ENCODE results near the gene ULK4. TPM values are rescaled to one million over a fixed set of nuclear protein-coding genes. Genes with fewer than 3 reads are reported as not detected.

ULK4 gene
- total and polyA plus RNA-seq, 2 of the 8 experiments (the other 6 are each of a cell fraction or from before 2014, with no cell fraction given), result 3.0 to 10.8 TPM

GRCh38 chr3:41276191-41276590 lies 685.7 kb downstream of the ULK4 start:
- Histone ChIP-seq H3K4me1 (replicated peaks in 1 of 4; ENCODE audit: control insufficient read depth in 3 of 4, insufficient read depth in 4 of 4, low read length in 3 of 4) (peaks cover 0 to 8% (median 3%) of the 10 kb centered on the region in 4 experiments; a peak in 3 of 7 replicates), H4K20me1 (replicated peaks in 1 of 2; ENCODE audit: control insufficient read depth in 1 of 2, insufficient read depth in 2 of 2, low read length in 2 of 2) (no peaks in the 10 kb centered on the region), H3K56ac (replicated peaks; ENCODE audit: insufficient read length, low read depth, low read length) (no peak overlapping the region), H3K36me3 (ENCODE audit: control insufficient read depth in 2 of 4, insufficient read depth in 4 of 4, low read length in 3 of 4) (peaks cover 0 to 5% (median 0%) of the 10 kb centered on the region in 4 experiments; a peak in 2 of 8 replicates), H3K14ac (ENCODE audit: insufficient read length) (no peak overlapping the region), H2AFZ (ENCODE audit: low read length) (no peak overlapping the region), H4K5ac (ENCODE audit: insufficient read length, low read depth, low read length) (no peak overlapping the region), H2AK5ac (ENCODE audit: low read depth, low read length) (no peak overlapping the region), H3K79me1 (ENCODE audit: low read depth, low read length) (no peaks in the 10 kb centered on the region), H2BK120ac (replicated peaks; ENCODE audit: low read depth, low read length) (no peak overlapping the region), H3K4ac (replicated peaks; ENCODE audit: insufficient read length, low read depth, low read length) (no peak overlapping the region), H2BK15ac (ENCODE audit: low read length) (no peak overlapping the region), H3K23me2 (ENCODE audit: low read depth, low read length) (no peaks in the 10 kb centered on the region), H2BK5ac (ENCODE audit: low read depth, low read length) (no peak overlapping the region), H3K9me3 (ENCODE audit: insufficient read depth in 2 of 2, low read depth in 1 of 2, low read length in 1 of 2) (peaks cover 11 to 12% of the 10 kb centered on the region in 2 experiments), H3K18ac (ENCODE audit: extremely low read depth, low read length) (no peak overlapping the region), H3K27me3 (replicated peaks in 1 of 4; ENCODE audit: control insufficient read depth in 3 of 4, extremely low read depth in 1 of 4, insufficient read depth in 3 of 4, low read length in 3 of 4) (no peaks in the 10 kb centered on the region), H4K8ac (ENCODE audit: extremely low read depth, insufficient read depth, low read length) (no peak overlapping the region), H3K4me3 (ENCODE audit: extremely low read depth in 1 of 4, insufficient read depth in 2 of 4, low read depth in 3 of 4, low read length in 4 of 4) (no peak overlapping the region), H3K4me2 (ENCODE audit: insufficient read depth in 1 of 2, low read depth in 2 of 2, low read length in 2 of 2) (no peak overlapping the region), H2BK20ac (ENCODE audit: low read length) (no peak overlapping the region), H3K27ac (ENCODE audit: low read depth, low read length) (no peak overlapping the region), H3K9ac (replicated peaks in 1 of 4; ENCODE audit: extremely low read depth in 1 of 4, low read depth in 3 of 4, low read length in 3 of 4) (no peak overlapping the region), H3K23ac (ENCODE audit: insufficient read length) (no peak overlapping the region), H4K91ac (replicated peaks; ENCODE audit: insufficient read length, low read length) (no peak overlapping the region), H2BK12ac (ENCODE audit: low read depth, low read length) (no peak overlapping the region), H3K79me2 (ENCODE audit: control insufficient read depth in 1 of 2, insufficient read depth in 2 of 2, low read length in 2 of 2) (no peaks in the 10 kb centered on the region)
- FAIRE-seq (no peak), DNase-seq (ENCODE audit: low read depth in 1 of 2, low spot score in 2 of 2) (no peak)
- 90% methylated on average over 4 of the region's 4 CpGs; no CpG with 5 or more reads in 1 of the 2 experiments for WGBS, 2 experiments (ENCODE audit: extremely low coverage in 1 of 2, insufficient coverage in 1 of 2, insufficient read length in 1 of 2, insufficient replicate concordance in 2 of 2, low coverage in 1 of 2, low lambda C conversion rate in 2 of 2, missing lambda C conversion rate in 1 of 2)
- ChIA-PET POLR2A (ENCODE audit: partially characterized antibody) (no interaction called here), CTCF (ENCODE audit: partially characterized antibody) (interaction anchor here (1.1 kb wide), 1 partner anchor 13 kb away, joined by 4 read pairs; no protein-coding TSS in a partner anchor)
- TF ChIP-seq SRF (IDR thresholded peaks at IDR 0.05; ENCODE audit: low read depth, low read length) (no peak), MAFK (IDR thresholded peaks at IDR 0.05; ENCODE audit: low read depth, low read length) (no peak), PHF8 (conservative IDR thresholded peaks at IDR 0.05; ENCODE audit: low read depth, low read length) (no peak), SIN3A (conservative IDR thresholded peaks at IDR 0.05 in 1 of 2, IDR thresholded peaks at IDR 0.05 in 1 of 2; ENCODE audit: low read depth in 1 of 2, low read length in 2 of 2) (no peak), RNF2 (IDR thresholded peaks at IDR 0.05; ENCODE audit: borderline replicate concordance, low read depth, low read length, missing control alignments, poor library complexity, severe bottlenecking) (no peak), ASH2L (IDR thresholded peaks at IDR 0.05; ENCODE audit: low read length) (no peak), POLR2AphosphoS5 (IDR thresholded peaks at IDR 0.05; ENCODE audit: low read depth, low read length) (no peak), GTF2F1 (IDR thresholded peaks at IDR 0.05; ENCODE audit: borderline replicate concordance, low read depth, low read length) (no peak), SUZ12 (IDR thresholded peaks at IDR 0.05; ENCODE audit: low read length) (no peak)

Measured in H1 (cell line).